Measurements from ENCODE around the gene SIRT7.

DNA sequence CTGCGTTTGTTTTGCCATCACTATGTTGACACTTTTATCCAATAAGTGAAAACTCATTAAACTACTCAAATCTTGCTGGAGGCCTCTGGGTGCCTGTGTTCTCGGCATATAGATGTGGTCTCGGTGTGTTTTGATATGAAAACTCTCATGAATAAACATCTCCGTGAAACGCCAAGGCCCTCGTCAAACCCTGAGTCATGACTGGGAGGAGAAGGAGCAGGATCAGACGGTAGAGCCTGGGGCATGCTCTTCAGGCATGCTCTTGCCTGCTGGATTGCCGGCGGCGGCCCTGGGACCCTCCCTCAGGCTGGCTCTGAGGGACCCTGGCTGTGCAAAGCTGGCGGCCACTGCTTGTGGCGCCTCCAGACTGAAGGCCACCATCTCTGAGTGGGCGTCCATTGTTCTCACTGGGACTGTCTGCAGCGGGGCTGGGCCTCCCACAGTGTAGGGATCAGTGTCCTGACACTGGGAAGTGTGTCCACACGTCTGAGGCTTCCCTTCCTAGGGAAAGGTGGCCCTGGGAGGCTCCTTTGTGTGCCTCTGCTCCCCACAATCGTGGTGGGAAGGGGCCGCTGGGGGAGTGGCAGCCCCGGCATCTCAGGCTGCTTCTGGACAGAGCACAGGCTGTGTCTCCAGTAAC, 17.7 kb downstream of the SIRT7 start:
- no peak for TF ChIP-seq CTCF (IDR thresholded peaks at IDR 0.05)
- no peak for TF ChIP-seq POLR2A (IDR thresholded peaks at IDR 0.05)

Data from heart left ventricle (tissue), 13 donors.